HL-60 (cell line): ENCODE results near the gene INTS1.

Experiments
- CTCF ChIP-seq: IDR thresholded peaks from one replicate; pipeline ENCODE4 v1.5.1; 2011; ENCODE audit warnings: low read length, control low read depth, inconsistent platforms; ENCODE audit not compliant: insufficient read depth
- GABPA ChIP-seq: IDR thresholded peaks from 2 replicates; pipeline ENCODE4 v1.6.1; 2012; ENCODE audit warnings: low read depth
- REST ChIP-seq: IDR thresholded peaks from 2 replicates; pipeline ENCODE4 v1.6.1; 2012; ENCODE audit warnings: low read depth; ENCODE audit not compliant: insufficient replicate concordance

- no peak for TF ChIP-seq CTCF
- no peak for TF ChIP-seq GABPA
- TF ChIP-seq REST, result no peak
Measured at GRCh38 chr7:1514407-1514806, 10.2 kb upstream of the INTS1 start.
